ENCODE results near the gene ZSCAN20. TPM values are rescaled to one million over a fixed set of nuclear protein-coding genes. Genes with fewer than 3 reads are reported as not detected.

Gene ZSCAN20
- polyA plus RNA-seq, 1 donor from 2014 or later: 3.3 TPM

DNA sequence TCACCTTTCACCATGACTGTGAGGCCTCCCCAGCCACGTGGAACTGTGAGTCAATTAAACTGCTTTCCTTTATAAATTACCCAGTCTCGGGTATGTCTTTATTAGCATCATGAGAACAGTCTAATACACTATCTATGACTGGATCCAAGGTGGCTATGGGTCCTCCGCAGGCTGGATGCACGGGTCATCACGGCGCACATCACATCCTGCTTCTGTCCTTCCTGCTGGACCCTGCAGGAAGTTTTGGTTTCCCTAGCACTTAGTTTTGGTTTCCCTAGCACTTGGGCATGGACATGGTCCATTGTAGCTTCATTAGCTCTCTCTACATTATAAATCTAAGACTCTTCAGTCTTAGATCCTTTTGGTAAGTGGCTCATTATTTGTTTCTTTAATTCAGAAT is 27.3 kb upstream of the ZSCAN20 start:
- Histone ChIP-seq H3K4me3 (ENCODE audit: low read length) (no peak overlapping the region), H3K27me3 (ENCODE audit: insufficient read depth, low read depth, low read length) (no peaks in the 10 kb centered on the region), H4K20me1 (ENCODE audit: insufficient read depth) (no peaks in the 10 kb centered on the region), H3K9me3 (ENCODE audit: low read length) (no peaks in the 10 kb centered on the region), H3K27ac (ENCODE audit: low read length) (no peak overlapping the region), H3K79me2 (replicated peaks; ENCODE audit: insufficient read depth, low read length) (no peaks in the 10 kb centered on the region), H2AFZ (ENCODE audit: low read depth, low read length) (no peak overlapping the region), H3K9me2 (ENCODE audit: insufficient read depth, low read length) (no peaks in the 10 kb centered on the region), H3K4me2 (ENCODE audit: low read length) (no peak overlapping the region), H3K36me3 (ENCODE audit: insufficient read depth, low read length) (no peaks in the 10 kb centered on the region), H3F3A (ENCODE audit: insufficient read depth, low read length, poor library complexity, severe bottlenecking) (no peaks in the 10 kb centered on the region), H3K9ac (ENCODE audit: low read length) (no peak overlapping the region)
- no peak for TF ChIP-seq EZH2 (IDR thresholded peaks at IDR 0.05; ENCODE audit: borderline replicate concordance, insufficient read depth, low read length, poor library complexity, severe bottlenecking)
- TF ChIP-seq SMC3 (conservative IDR thresholded peaks at IDR 0.05; ENCODE audit: poor library complexity): no peak
- no peak for TF ChIP-seq MXI1 (conservative IDR thresholded peaks at IDR 0.05; ENCODE audit: poor library complexity, severe bottlenecking)
- TF ChIP-seq, protein P1, sequence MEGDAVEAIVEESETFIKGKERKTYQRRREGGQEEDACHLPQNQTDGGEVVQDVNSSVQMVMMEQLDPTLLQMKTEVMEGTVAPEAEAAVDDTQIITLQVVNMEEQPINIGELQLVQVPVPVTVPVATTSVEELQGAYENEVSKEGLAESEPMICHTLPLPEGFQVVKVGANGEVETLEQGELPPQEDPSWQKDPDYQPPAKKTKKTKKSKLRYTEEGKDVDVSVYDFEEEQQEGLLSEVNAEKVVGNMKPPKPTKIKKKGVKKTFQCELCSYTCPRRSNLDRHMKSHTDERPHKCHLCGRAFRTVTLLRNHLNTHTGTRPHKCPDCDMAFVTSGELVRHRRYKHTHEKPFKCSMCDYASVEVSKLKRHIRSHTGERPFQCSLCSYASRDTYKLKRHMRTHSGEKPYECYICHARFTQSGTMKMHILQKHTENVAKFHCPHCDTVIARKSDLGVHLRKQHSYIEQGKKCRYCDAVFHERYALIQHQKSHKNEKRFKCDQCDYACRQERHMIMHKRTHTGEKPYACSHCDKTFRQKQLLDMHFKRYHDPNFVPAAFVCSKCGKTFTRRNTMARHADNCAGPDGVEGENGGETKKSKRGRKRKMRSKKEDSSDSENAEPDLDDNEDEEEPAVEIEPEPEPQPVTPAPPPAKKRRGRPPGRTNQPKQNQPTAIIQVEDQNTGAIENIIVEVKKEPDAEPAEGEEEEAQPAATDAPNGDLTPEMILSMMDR (IDR thresholded peaks at IDR 0.05; ENCODE audit: poor library complexity, severe bottlenecking): no peak

DNA sequence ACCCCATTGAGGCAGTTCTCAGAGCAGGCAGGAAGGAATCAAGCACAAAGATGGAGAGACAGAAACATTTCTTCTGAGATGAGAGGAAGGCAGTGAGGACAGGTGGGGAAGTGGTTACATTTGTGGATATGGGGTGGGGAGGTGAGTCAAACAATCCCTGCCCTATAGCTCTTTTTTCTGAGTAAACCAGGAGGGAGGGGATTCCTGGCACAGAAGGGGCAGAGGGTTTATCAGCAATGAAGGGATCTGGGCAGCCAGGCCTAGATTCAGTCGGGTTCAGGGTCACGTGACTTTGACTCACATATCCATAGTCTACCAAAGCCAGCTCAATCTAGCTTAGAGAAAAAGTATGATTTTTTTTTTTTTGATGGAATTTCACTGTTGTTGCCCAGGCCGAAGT is 25.9 kb upstream of the ZSCAN20 start:
- no peaks in the 10 kb centered on the region for H3K27me3 ChIP-seq (ENCODE audit: insufficient read depth, low read depth, low read length)
- no peaks in the 10 kb centered on the region for H3K9me3 ChIP-seq (ENCODE audit: low read length)
- no peak overlapping the region for H3K4me3 ChIP-seq (ENCODE audit: low read length)
- H3K9ac ChIP-seq (ENCODE audit: low read length): no peak overlapping the region
- no peak overlapping the region for H3K27ac ChIP-seq (ENCODE audit: low read length)
- no peak overlapping the region for H3K4me2 ChIP-seq (ENCODE audit: low read length)
- TF ChIP-seq EP300 (conservative IDR thresholded peaks at IDR 0.05; ENCODE audit: poor library complexity, severe bottlenecking): no peak
- TF ChIP-seq, protein P2, sequence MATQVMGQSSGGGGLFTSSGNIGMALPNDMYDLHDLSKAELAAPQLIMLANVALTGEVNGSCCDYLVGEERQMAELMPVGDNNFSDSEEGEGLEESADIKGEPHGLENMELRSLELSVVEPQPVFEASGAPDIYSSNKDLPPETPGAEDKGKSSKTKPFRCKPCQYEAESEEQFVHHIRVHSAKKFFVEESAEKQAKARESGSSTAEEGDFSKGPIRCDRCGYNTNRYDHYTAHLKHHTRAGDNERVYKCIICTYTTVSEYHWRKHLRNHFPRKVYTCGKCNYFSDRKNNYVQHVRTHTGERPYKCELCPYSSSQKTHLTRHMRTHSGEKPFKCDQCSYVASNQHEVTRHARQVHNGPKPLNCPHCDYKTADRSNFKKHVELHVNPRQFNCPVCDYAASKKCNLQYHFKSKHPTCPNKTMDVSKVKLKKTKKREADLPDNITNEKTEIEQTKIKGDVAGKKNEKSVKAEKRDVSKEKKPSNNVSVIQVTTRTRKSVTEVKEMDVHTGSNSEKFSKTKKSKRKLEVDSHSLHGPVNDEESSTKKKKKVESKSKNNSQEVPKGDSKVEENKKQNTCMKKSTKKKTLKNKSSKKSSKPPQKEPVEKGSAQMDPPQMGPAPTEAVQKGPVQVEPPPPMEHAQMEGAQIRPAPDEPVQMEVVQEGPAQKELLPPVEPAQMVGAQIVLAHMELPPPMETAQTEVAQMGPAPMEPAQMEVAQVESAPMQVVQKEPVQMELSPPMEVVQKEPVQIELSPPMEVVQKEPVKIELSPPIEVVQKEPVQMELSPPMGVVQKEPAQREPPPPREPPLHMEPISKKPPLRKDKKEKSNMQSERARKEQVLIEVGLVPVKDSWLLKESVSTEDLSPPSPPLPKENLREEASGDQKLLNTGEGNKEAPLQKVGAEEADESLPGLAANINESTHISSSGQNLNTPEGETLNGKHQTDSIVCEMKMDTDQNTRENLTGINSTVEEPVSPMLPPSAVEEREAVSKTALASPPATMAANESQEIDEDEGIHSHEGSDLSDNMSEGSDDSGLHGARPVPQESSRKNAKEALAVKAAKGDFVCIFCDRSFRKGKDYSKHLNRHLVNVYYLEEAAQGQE (IDR thresholded peaks at IDR 0.05; ENCODE audit: borderline replicate concordance): no peak
- no peak for TF ChIP-seq MXI1 (conservative IDR thresholded peaks at IDR 0.05; ENCODE audit: poor library complexity, severe bottlenecking)
- no peak for TF ChIP-seq SMC3 (conservative IDR thresholded peaks at IDR 0.05; ENCODE audit: poor library complexity)
- TF ChIP-seq RAD21 (conservative IDR thresholded peaks at IDR 0.05): no peak
- TF ChIP-seq, protein P1 (IDR thresholded peaks at IDR 0.05; ENCODE audit: poor library complexity, severe bottlenecking): no peak
- TF ChIP-seq TAF1 (IDR thresholded peaks at IDR 0.05; ENCODE audit: low read depth): no peak
- TF ChIP-seq EZH2 (IDR thresholded peaks at IDR 0.05; ENCODE audit: borderline replicate concordance, insufficient read depth, low read length, poor library complexity, severe bottlenecking): no peak
- no peak for TF ChIP-seq POLR2AphosphoS5 (IDR thresholded peaks at IDR 0.05)
- no peaks in the 10 kb centered on the region for H3F3A ChIP-seq (ENCODE audit: insufficient read depth, low read length, poor library complexity, severe bottlenecking)
- no peak overlapping the region for H2AFZ ChIP-seq (ENCODE audit: low read depth, low read length)
- H4K20me1 ChIP-seq (ENCODE audit: insufficient read depth): no peaks in the 10 kb centered on the region
- no peaks in the 10 kb centered on the region for H3K79me2 ChIP-seq (replicated peaks; ENCODE audit: insufficient read depth, low read length)
- H3K9me2 ChIP-seq (ENCODE audit: insufficient read depth, low read length): no peaks in the 10 kb centered on the region
- H3K36me3 ChIP-seq (ENCODE audit: insufficient read depth, low read length): no peaks in the 10 kb centered on the region

Measured in neural cell (in vitro differentiated cells).